ENCODE data around the gene IFFO2. TPM values are rescaled to one million over a fixed set of nuclear protein-coding genes. Genes with fewer than 3 reads are reported as not detected.

IFFO2 gene
- total and polyA plus RNA-seq, 12 donors = 5.9 to 23.4 (median 15.8) TPM

DNA sequence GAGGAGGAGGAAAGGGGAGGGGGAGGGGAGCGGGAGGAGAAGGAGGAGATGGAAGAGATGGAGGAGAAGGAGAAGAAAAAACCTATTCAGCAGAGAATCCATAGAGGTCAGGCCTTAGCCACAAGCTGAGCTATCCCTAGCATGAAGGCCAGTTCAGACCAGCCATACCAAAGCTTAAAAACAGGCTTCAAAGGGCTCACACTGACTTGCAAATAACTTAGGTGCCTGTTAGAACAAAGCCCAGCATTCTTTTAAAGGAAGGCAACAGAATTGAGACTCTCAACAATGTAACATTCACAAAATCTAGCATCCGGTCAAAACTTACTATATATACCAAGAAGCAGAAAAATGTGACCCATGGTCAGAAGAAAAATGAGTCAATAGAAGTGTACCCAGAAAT, 43.6 kb upstream of the IFFO2 start:
- H3K9me3 ChIP-seq (replicated peaks in 1 of 3) = no peaks in the 10 kb centered on the region
- no peak overlapping the region for H3K27ac ChIP-seq
- TF ChIP-seq, protein P1, sequence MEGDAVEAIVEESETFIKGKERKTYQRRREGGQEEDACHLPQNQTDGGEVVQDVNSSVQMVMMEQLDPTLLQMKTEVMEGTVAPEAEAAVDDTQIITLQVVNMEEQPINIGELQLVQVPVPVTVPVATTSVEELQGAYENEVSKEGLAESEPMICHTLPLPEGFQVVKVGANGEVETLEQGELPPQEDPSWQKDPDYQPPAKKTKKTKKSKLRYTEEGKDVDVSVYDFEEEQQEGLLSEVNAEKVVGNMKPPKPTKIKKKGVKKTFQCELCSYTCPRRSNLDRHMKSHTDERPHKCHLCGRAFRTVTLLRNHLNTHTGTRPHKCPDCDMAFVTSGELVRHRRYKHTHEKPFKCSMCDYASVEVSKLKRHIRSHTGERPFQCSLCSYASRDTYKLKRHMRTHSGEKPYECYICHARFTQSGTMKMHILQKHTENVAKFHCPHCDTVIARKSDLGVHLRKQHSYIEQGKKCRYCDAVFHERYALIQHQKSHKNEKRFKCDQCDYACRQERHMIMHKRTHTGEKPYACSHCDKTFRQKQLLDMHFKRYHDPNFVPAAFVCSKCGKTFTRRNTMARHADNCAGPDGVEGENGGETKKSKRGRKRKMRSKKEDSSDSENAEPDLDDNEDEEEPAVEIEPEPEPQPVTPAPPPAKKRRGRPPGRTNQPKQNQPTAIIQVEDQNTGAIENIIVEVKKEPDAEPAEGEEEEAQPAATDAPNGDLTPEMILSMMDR (IDR thresholded peaks at IDR 0.05) = no peak
- TF ChIP-seq POLR2A (IDR thresholded peaks at IDR 0.05) = no peak
- no peaks in the 10 kb centered on the region for H3K27me3 ChIP-seq
- 76 to 88% (median 81%) methylated on average over 2 of the region's 2 CpGs for WGBS, 4 donors
- intact Hi-C loops (cut with DNase I) = no loop called here
- H3K4me3 ChIP-seq = no peak overlapping the region
- no peaks in the 10 kb centered on the region for H3K36me3 ChIP-seq (replicated peaks in 1 of 2)
- no peak for DNase-seq
- no peaks in the 10 kb centered on the region for H3K4me1 ChIP-seq (replicated peaks in 1 of 2)

DNA sequence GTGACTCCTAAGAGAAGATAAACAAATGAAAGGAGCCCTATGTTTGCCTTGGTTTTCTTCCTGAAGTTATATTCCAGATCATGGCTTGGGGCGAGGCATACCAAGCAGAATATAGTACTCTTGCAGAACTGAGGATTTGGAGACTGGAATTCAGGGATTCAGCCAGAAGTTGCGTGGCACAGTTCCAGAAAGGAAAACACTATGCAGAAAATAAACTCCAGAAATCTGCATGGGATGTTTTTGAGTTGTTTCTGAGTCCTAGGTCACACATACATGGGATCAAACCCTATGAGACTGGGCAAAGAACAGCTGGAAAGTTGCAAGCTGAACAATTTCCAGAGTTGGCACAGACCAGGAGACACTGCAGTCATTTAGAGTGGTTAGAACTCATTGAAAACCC, 42.9 kb upstream of the IFFO2 start:
- no peaks in the 10 kb centered on the region for H3K9me3 ChIP-seq (replicated peaks in 1 of 3)
- H3K27ac ChIP-seq = no peak overlapping the region
- H3K27me3 ChIP-seq = no peaks in the 10 kb centered on the region
- H3K4me3 ChIP-seq = no peak overlapping the region
- TF ChIP-seq, protein P1 (IDR thresholded peaks at IDR 0.05) = no peak
- no peak for TF ChIP-seq POLR2A (IDR thresholded peaks at IDR 0.05)
- no peaks in the 10 kb centered on the region for H3K36me3 ChIP-seq (replicated peaks in 1 of 2)
- intact Hi-C loops (cut with DNase I) = no loop called here
- no peaks in the 10 kb centered on the region for H3K4me1 ChIP-seq (replicated peaks in 1 of 2)
- peak in 2 of 7 donors; percentile 14 to 49 for DNase-seq
- 44 to 90% (median 75%) methylated on average over 2 of the region's 2 CpGs for WGBS, 4 donors

DNA sequence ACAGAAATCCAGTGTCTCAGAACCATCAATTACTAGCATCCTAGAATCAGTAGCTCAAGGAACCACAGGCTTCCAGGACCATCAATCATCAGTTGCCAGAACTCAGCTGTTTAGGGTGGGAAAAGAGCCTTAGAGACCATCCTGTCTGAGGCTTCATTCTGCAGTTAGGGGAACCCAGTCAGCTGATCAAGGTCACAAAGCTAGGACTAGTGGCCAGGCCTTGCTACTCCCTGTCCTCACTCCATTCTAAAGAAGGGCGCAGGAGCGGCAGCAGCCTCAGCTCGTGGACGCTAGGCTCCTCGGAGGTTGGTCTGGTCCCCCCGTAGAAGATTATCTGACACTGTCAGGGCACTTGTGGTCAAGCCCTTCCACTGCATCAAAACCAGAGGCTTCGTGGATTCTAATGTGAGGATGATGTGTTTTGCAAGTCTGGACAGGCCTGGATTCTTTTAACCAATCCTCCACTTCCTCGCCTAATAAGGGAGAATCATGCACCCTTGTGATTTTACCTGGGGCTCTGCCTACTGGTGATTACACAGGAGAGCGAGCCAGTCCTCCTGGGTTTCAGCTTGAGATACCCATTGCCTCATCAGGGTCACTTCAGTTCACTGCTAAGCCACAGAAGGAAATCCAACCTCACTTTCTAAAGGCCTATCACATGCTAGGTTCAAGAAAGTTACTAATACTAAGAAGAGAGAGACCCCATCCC, 41.7 kb upstream of the IFFO2 start:
- Histone ChIP-seq H3K4me1 (replicated peaks in 1 of 2) (no peaks in the 10 kb centered on the region), H3K4me3 (no peak overlapping the region), H3K27me3 (no peaks in the 10 kb centered on the region), H3K9me3 (replicated peaks in 1 of 3) (no peaks in the 10 kb centered on the region), H3K27ac (no peak overlapping the region), H3K36me3 (replicated peaks in 1 of 2) (no peaks in the 10 kb centered on the region)
- TF ChIP-seq, protein P1 (IDR thresholded peaks at IDR 0.05) = no peak
- TF ChIP-seq POLR2A (IDR thresholded peaks at IDR 0.05) = no peak
- WGBS, 4 donors = 91 to 94% (median 93%) methylated on average over 9 of the region's 9 CpGs
- intact Hi-C loops (cut with DNase I) = no loop called here
- DNase-seq = peak in 1 of 7 donors; percentile 14

GRCh38 chr1:18997508-18997907, 41.0 kb upstream of the IFFO2 start:
- 66 to 77% (median 68%) methylated on average over 2 to 6 of the region's 6 CpGs for whole genome bisulfite sequencing, 4 donors
- TF ChIP-seq, protein P1 (IDR thresholded peaks at IDR 0.05) = no peak
- TF ChIP-seq POLR2A (IDR thresholded peaks at IDR 0.05) = no peak

More at GRCh38 chr1:18997508-18997907, 41.0 kb upstream of the IFFO2 start:
- Histone ChIP-seq H3K9me3 (replicated peaks in 1 of 3) (no peaks in the 10 kb centered on the region), H3K36me3 (replicated peaks in 1 of 2) (no peaks in the 10 kb centered on the region), H3K27me3 (no peaks in the 10 kb centered on the region), H3K4me3 (no peak overlapping the region), H3K4me1 (replicated peaks in 1 of 2) (no peaks in the 10 kb centered on the region), H3K27ac (no peak overlapping the region)
- peak in 3 of 7 donors; percentile 38 to 51 (median 44) for DNase-seq
- intact Hi-C loops (cut with DNase I) = no loop called here
